Transverse colon (tissue), 4 donors: ENCODE data around the gene PYGM. TPM values are rescaled to one million over a fixed set of nuclear protein-coding genes. Genes with fewer than 3 reads are reported as not detected.

Source experiments
- DNase-seq: peaks from one replicate; pipeline ENCODE4 v3.0.0-alpha.2; 2019
- H3K27ac ChIP-seq, 4 donors: fragments of 200-600 bp; sonication (generic); 2 replicates each; pipeline ENCODE4 v1.5.1; 2016 to 2018; ENCODE audit warnings: inconsistent platforms in 4 of 4
- H3K27me3 ChIP-seq: fragments of 200-600 bp; sonication (generic); 2 replicates; pipeline ENCODE4 v1.5.1; 2017; ENCODE audit warnings: inconsistent platforms
- H3K36me3 ChIP-seq, 4 donors: fragments of 200-600 bp; sonication (generic); 2 replicates each; pipeline ENCODE4 v1.5.1; 2017 to 2019; ENCODE audit warnings: inconsistent platforms in 4 of 4
- H3K4me1 ChIP-seq, 4 donors: fragments of 200-600 bp; sonication (generic); 2 replicates each; pipeline ENCODE4 v1.5.1; 2017 to 2020; ENCODE audit warnings: inconsistent platforms in 4 of 4
- H3K4me3 ChIP-seq, 4 donors: fragments of 200-600 bp; sonication (generic); 1 replicate in 1 of 4; 2 replicates in 3 of 4; pipeline versions ENCODE4 v1.5.1 to v1.6.1; 2017 to 2019; ENCODE audit warnings: inconsistent platforms in 4 of 4
- H3K9me3 ChIP-seq, 2 donors: fragments of 200-600 bp; sonication (generic); 2 replicates each; pipeline ENCODE4 v1.5.1; 2017 to 2019; ENCODE audit warnings: inconsistent platforms in 2 of 2
- EP300 ChIP-seq: sonication (generic); formaldehyde crosslinking; IDR thresholded peaks from one replicate; pipeline ENCODE4 v1.6.1; 2017; ENCODE audit warnings: antibody characterized with exemption, low read depth
- POLR2A ChIP-seq: fragments of 450-650 bp; IDR thresholded peaks from one replicate; pipeline ENCODE4 v1.6.1; 2016; ENCODE audit warnings: antibody characterized with exemption, mild to moderate bottlenecking, moderate library complexity
- POLR2AphosphoS5 ChIP-seq, 3 donors: sonication (generic); formaldehyde crosslinking; IDR thresholded peaks; one replicate each; pipeline ENCODE4 v1.6.1; 2016; ENCODE audit warnings: antibody characterized with exemption in 3 of 3
- WGBS, 2 donors: methylation state at CpG; one replicate each; pipeline ENCODE4 v1.1.5; 2018; ENCODE audit warnings: low coverage in 1 of 2; 5-methylcytosine and 5-hydroxymethylcytosine counted together
- in situ Hi-C, 4 donors: fragments of 200-750 bp; cut with MboI; loops; one replicate each; pipeline versions ENCODE4 v1.15.0 to v1.15.1; 2017; ENCODE audit warnings: low sequenced_read_pairs in 3 of 4, low pct_ligation_motif_present in 1 of 4, low pct_unique_long_range_greater_than_20kb in 1 of 4
- intact Hi-C: fragments of 100-400 bp; cut with DNase I; formaldehyde crosslinking; loops from one replicate; pipeline ENCODE4 v1.15.1; 2023; ENCODE audit warnings: low total_unique reads
- total RNA-seq, 4 donors: library from RNA; depleted of rRNA; stranded (reverse); fragments of >200 nt; gene quantifications; one replicate each; pipeline ENCODE4 v1.1.0, GENCODE V29; 2016
- TF ChIP-seq, protein P1 (sequence below), 5 experiments: fragments of 200-600 bp in 3 of 5; fragments of 450-650 bp in 2 of 5; sonication (generic) in 3 of 5; IDR thresholded peaks; 1 replicate in 2 of 5; 2 replicates in 3 of 5; pipeline ENCODE4 v1.5.1; 2016 to 2017; ENCODE audit warnings: antibody characterized with exemption in 5 of 5, inconsistent platforms in 3 of 5, mild to moderate bottlenecking in 2 of 5, moderate library complexity in 1 of 5

The PYGM gene
- total RNA-seq, 4 donors from 2014 or later: 1.2 to 7.9 (median 2.2) TPM

GRCh38 chr11:64786308-64786707 is 26.5 kb upstream of the PYGM start:
- in situ Hi-C loops (no loop called here), intact Hi-C loops (no loop called here)
- WGBS, 2 donors: 94% methylated on average over 10 of the region's 10 CpGs; no CpG with 5 or more reads in 1 of the 2 donors
- TF ChIP-seq, protein P1, sequence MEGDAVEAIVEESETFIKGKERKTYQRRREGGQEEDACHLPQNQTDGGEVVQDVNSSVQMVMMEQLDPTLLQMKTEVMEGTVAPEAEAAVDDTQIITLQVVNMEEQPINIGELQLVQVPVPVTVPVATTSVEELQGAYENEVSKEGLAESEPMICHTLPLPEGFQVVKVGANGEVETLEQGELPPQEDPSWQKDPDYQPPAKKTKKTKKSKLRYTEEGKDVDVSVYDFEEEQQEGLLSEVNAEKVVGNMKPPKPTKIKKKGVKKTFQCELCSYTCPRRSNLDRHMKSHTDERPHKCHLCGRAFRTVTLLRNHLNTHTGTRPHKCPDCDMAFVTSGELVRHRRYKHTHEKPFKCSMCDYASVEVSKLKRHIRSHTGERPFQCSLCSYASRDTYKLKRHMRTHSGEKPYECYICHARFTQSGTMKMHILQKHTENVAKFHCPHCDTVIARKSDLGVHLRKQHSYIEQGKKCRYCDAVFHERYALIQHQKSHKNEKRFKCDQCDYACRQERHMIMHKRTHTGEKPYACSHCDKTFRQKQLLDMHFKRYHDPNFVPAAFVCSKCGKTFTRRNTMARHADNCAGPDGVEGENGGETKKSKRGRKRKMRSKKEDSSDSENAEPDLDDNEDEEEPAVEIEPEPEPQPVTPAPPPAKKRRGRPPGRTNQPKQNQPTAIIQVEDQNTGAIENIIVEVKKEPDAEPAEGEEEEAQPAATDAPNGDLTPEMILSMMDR (IDR thresholded peaks at IDR 0.05): no peak
- TF ChIP-seq EP300 (no peak), POLR2A (no peak), POLR2AphosphoS5 (IDR thresholded peaks at IDR 0.05) (no peak)
- Histone ChIP-seq H3K4me3 (no peak overlapping the region), H3K27ac (no peak overlapping the region), H3K9me3 (no peaks in the 10 kb centered on the region), H3K4me1 (peaks cover 0 to 21% (median 3%) of the 10 kb centered on the region in 4 donors), H3K36me3 (no peaks in the 10 kb centered on the region), H3K27me3 (no peaks in the 10 kb centered on the region)
- DNase-seq: no peak

- Histone ChIP-seq H3K36me3 (no peaks in the 10 kb centered on the region), H3K27ac (peak overlapping the region in 2 of 4 donors; percentile 3 to 25), H3K4me3 (no peak overlapping the region), H3K4me1 (peaks cover 0 to 26% (median 3%) of the 10 kb centered on the region in 4 donors), H3K27me3 (no peaks in the 10 kb centered on the region), H3K9me3 (no peaks in the 10 kb centered on the region)
- intact Hi-C loops (no loop called here), in situ Hi-C loops (no loop called here)
- DNase-seq: no peak
- 51 to 52% methylated on average over 10 to 12 of the region's 12 CpGs for WGBS, 2 donors
- TF ChIP-seq, protein P1 (IDR thresholded peaks at IDR 0.05): no peak
- TF ChIP-seq POLR2A (no peak), POLR2AphosphoS5 (IDR thresholded peaks at IDR 0.05) (peak in 1 of 3 donors; percentile 6), EP300 (no peak)
Observed at GRCh38 chr11:64784813-64785581, 25.2 kb upstream of the PYGM start.

- TF ChIP-seq, protein P1 (IDR thresholded peaks at IDR 0.05): peak in 1 of 5 experiments; percentile 34
- TF ChIP-seq POLR2AphosphoS5 (IDR thresholded peaks at IDR 0.05) (peak; percentile 96 to 99 (median 97)), EP300 (no peak), POLR2A (peak; percentile 97)
- peaks cover 0 to 30% (median 14%) of the 10 kb centered on the region in 4 donors for H3K36me3 ChIP-seq
- peak within 1 kb of the TSS; percentile 94 to 99 (median 99) for H3K4me3 ChIP-seq
- WGBS, 2 donors: 1 to 2% methylated on average over 19 to 50 of the region's 80 CpGs
- intact Hi-C loops (no loop called here), in situ Hi-C loops (no loop called here)
- no peaks in the 10 kb centered on the region for H3K27me3 ChIP-seq
- H3K4me1 ChIP-seq: peaks cover 15 to 49% (median 21%) of the 10 kb centered on the region in 4 donors
- H3K9me3 ChIP-seq: no peaks in the 10 kb centered on the region
- peak; percentile 99 for DNase-seq
- peak within 1 kb of the TSS; percentile 99 to 100 (median 100) for H3K27ac ChIP-seq
Observed at GRCh38 chr11:64778473-64779298, 18.9 kb upstream of the PYGM start, which contains the start of gene SF1. Gene SF1 (minus strand): TSS chr11:64778542. CDS start chr11:64778392, 150 bp downstream.

GRCh38 chr11:64778223-64778472 is 18.4 kb upstream of the PYGM start:
- DNase-seq: no peak
- 0% methylated on average over 18 of the region's 28 CpGs; no CpG with 5 or more reads in 1 of the 2 donors for WGBS, 2 donors
- Histone ChIP-seq H3K4me1 (peaks cover 15 to 55% (median 24%) of the 10 kb centered on the region in 4 donors), H3K27me3 (no peaks in the 10 kb centered on the region), H3K27ac (peak overlapping the region; percentile 99 to 100 (median 100)), H3K9me3 (no peaks in the 10 kb centered on the region), H3K4me3 (peak overlapping the region; percentile 94 to 99 (median 99)), H3K36me3 (peaks cover 0 to 35% (median 17%) of the 10 kb centered on the region in 4 donors)
- intact Hi-C loops (no loop called here), in situ Hi-C loops (no loop called here)
- no peak for TF ChIP-seq POLR2AphosphoS5 (IDR thresholded peaks at IDR 0.05)
- no peak for TF ChIP-seq POLR2A
- TF ChIP-seq, protein P1 (IDR thresholded peaks at IDR 0.05): no peak
